HG03565 (cell line): Measurements from ENCODE around the gene APCDD1L.
"Not testable (repeated sequence)": the region's sequence is repeated elsewhere in the genome, so short reads cannot be mapped to it uniquely, and the experiment has no call there.

ENCODE experiments used
- ATAC-seq: cut with Tn5 transposase; IDR thresholded peaks from one replicate; pipeline ENCODE4 v1.9.1; 2021; ENCODE audit warnings: mild to moderate bottlenecking, moderate library complexity; ENCODE audit not compliant: unreplicated experiment

APCDD1L gene

GRCh38 chr20:58446960-58447265 lies 68.3 kb downstream of the APCDD1L start:
- no peak for ATAC-seq

GRCh38 chr20:58446264-58446959 lies 68.8 kb downstream of the APCDD1L start:
- ATAC-seq: no peak

- ATAC-seq: no peak
Observed at GRCh38 chr20:58444746-58445255, 70.4 kb downstream of the APCDD1L start.

GRCh38 chr20:58441723-58442122 lies 73.5 kb downstream of the APCDD1L start:
- ATAC-seq: no peak

GRCh38 chr20:58440021-58440767 lies 75.0 kb downstream of the APCDD1L start:
- no peak for ATAC-seq

- ATAC-seq: no peak
Observed at GRCh38 chr20:58438970-58439808, 76.0 kb downstream of the APCDD1L start.

GRCh38 chr20:58436868-58437645 lies 78.1 kb downstream of the APCDD1L start:
- ATAC-seq: no peak

GRCh38 chr20:58435237-58435636 lies 80.0 kb downstream of the APCDD1L start:
- no peak for ATAC-seq

- ATAC-seq: no peak
Observed at GRCh38 chr20:58434326-58434725, 80.9 kb downstream of the APCDD1L start.

- no peak for ATAC-seq
Observed at GRCh38 chr20:58433759-58434158, 81.4 kb downstream of the APCDD1L start.

GRCh38 chr20:58433029-58433647 lies 82.1 kb downstream of the APCDD1L start:
- ATAC-seq: no peak

GRCh38 chr20:58432186-58432954 lies 82.8 kb downstream of the APCDD1L start:
- ATAC-seq: no peak

- no peak for ATAC-seq
Observed at GRCh38 chr20:58431134-58431533, 84.1 kb downstream of the APCDD1L start.

- ATAC-seq: no peak
Observed at GRCh38 chr20:58429303-58429702, 85.9 kb downstream of the APCDD1L start.

- no peak for ATAC-seq
Observed at GRCh38 chr20:58428364-58428763, 86.8 kb downstream of the APCDD1L start.

- ATAC-seq: not testable (repeated sequence)
Observed at GRCh38 chr20:58427571-58427970, 87.6 kb downstream of the APCDD1L start.

GRCh38 chr20:58424218-58424969 lies 90.8 kb downstream of the APCDD1L start:
- ATAC-seq: no peak

GRCh38 chr20:58421497-58421850 lies 93.7 kb downstream of the APCDD1L start:
- ATAC-seq: no peak
